ENCODE data around the gene MPP2.
"Not testable (repeated sequence)": the region's sequence is repeated elsewhere in the genome, so short reads cannot be mapped to it uniquely, and the experiment has no call there.

MPP2 gene

DNA sequence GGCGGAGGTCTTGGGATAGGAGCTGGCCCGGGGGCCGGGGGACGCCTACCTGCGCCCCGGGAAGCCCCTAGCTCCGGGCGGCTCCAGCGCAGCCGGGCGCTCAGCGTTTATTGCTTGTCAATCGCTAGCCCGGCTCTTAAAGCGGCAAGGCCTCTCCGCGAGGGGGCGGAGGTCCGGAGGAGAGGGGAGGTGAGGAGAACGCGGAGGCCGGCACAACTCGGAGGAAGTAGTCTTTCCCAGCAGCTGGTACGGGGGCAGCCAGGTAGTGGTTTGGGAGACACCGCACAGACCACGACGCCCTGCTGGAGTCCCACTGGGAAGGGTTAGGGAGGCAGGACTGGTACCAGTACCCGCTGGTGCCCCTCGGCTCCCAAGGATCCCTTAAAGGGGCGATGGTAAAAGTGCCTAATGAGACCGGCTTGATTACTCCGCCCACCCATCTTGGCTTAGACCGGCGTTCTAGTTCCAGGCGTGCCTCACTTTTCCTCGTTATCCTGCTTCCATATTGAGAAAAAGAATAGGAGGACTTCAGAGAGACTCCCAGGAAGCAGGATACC is at the start of gene MPP2:
Gene MPP2, minus strand, starts transcription at position 112 of the 557 bp plus-strand sequence. CDS start 3,076 bp downstream, outside the sequence.
- peak; percentile 75 for DNase-seq

GRCh38 chr17:43956222-43956621 is 48.9 kb upstream of the MPP2 start:
- DNase-seq = no peak

GRCh38 chr17:43953746-43954145 is 46.4 kb upstream of the MPP2 start, which contains the start of gene PYY:
PYY (minus strand) TSS chr17:43953940; CDS start chr17:43953483, 457 bp downstream.
- no peak for DNase-seq

- no peak for DNase-seq
Observed at GRCh38 chr17:43952724-43953666, 45.7 kb upstream of the MPP2 start.

- no peak for DNase-seq
Observed at GRCh38 chr17:43952351-43952723, 45.0 kb upstream of the MPP2 start.

DNA sequence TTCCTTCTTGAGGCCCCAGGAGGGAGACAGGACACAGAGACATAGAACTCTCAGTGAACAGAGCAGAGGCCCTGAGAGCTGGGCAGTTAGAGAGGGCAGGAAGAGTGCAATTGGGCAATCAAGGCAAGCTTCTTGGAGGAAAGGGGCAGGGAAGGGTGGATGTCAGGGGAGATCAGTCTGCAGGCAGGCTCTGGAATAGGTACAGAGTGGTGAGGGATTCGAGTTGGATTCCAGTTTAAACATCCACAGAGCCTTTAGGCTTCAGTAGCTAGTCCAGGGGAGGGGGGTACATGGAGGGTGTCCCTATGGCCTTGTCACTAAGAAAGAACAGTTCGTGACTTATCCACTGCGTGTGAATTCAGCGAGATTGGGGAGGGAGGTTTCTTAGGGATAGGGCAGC is 44.4 kb upstream of the MPP2 start:
- DNase-seq = no peak

DNA sequence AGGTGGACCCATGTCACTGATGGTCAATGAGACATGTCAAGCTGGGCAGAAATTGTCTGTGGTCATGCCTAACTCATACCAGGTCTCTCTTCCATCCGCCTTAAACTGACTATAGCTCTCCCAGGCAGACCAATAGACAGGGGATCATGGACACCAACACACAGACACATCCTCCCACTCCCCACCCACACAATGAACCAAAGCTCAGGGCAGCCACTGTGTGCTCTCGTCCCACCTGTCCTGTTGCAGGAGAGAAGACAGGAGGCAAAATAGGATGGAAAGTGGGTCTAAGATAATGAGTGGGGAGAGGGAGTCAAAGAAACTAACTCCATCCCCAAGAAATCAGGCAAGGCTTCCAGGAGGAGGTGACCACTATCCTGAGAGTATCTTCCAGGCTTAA is 43.2 kb upstream of the MPP2 start:
- DNase-seq = no peak

- no peak for DNase-seq
Observed at GRCh38 chr17:43949781-43950180, 42.4 kb upstream of the MPP2 start.

GRCh38 chr17:43946781-43947180 is 39.4 kb upstream of the MPP2 start:
- DNase-seq = no peak

GRCh38 chr17:43945074-43945829 is 37.9 kb upstream of the MPP2 start:
- DNase-seq = no peak

- no peak for DNase-seq
Observed at GRCh38 chr17:43942051-43942685, 34.8 kb upstream of the MPP2 start, which contains the start of gene PPY. PPY (minus strand) TSS chr17:43942476; CDS start chr17:43941654, 822 bp downstream.

DNA sequence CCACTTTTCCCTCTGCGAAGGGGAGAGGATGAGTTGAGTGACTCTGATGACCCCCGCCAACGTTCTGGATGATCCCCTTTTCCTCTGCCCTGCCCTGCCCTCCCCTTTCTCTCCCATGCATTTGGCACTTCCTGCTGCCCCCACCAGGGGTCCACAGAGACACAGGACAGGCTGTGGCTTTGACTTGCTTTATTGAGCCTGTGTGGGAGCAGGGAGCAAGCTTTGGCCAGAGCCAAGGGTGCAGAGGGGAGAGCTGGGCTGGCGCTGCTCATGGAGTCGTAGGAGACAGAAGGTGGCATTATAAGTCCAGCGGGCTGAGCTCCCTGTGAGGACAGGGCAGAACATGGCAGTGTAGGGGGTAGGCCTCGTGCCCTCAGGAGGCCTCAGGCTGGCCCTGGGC is 33.3 kb upstream of the MPP2 start:
- DNase-seq = peak; percentile 34

DNA sequence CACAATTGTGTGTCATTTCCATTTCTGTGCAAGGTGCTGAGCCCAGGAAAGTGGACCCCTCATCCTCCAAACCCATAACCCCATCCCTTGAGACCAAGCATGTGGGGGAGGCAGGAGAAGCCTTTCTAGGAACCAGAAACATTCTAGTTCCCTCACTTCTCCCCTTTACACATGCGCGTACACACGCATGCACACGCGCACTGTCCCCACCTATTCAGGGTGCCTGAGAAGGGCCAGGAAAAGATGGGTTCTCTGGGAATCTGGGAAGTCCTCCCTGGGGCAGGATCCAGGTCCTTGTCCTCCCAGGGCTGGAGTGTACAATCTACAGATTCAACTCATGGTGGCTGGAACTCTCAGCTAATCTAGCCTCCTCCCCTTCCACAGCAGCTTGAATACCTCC is 32.5 kb upstream of the MPP2 start:
- DNase-seq = no peak

GRCh38 chr17:43939452-43939851 is 32.1 kb upstream of the MPP2 start:
- DNase-seq = not testable (repeated sequence)

DNA sequence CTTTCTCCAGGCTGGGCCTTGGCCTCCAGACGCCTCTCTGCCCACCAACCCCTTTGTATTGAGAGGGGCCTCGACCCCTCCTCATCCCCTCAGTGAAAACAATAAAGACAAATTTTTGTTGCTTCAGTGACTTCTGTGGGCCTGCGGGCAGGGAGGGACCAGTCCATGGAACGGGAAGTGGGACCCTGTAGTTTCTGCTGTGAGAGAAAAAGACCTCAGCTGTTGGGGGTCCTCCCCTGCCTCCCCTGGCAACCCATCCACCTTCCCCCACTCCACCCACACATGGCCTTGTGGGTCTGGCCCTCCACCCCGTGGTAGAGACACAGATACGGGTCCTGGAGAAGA is 31.5 kb upstream of the MPP2 start:
- DNase-seq = no peak

GRCh38 chr17:43936434-43936833 is 29.1 kb upstream of the MPP2 start:
- DNase-seq = no peak

- DNase-seq = no peak
Observed at GRCh38 chr17:43935926-43936261, 28.6 kb upstream of the MPP2 start.

DNA sequence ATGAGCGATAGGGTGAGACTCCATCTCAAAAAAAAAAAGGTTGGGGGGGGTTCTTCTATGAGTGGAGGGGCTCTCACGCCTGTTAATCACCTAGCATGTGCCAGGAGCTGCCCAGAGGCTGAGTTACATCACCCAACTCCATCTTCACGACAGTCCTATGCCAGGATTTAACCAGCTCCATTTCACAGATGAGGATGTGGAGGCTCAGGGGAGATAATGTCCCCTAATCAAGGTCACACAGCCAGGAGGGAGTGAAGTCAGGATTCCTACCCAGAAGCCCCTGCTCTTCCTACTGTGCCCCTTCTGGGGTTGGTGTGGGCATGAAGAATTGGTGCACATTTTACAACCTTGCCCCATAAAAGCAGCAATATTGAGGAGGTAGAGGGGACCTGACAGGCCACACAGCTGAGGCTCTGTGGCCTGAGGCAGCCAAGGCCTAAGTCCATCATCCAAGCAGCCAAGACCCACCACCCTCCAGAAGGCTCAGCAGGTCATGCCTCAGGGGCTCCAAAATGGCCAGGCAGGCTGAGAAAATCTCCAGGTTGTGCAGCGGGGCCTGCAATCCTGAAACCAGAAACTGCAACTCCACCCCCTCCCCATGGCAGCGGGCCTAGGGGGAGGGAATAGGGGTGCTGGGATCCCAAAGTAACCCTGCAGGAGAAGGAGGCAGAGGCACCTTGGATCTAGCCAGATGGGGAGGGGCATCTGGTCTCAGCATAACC is 28.0 kb upstream of the MPP2 start:
- no peak for DNase-seq

- DNase-seq = no peak
Observed at GRCh38 chr17:43932923-43933322, 25.6 kb upstream of the MPP2 start.

GRCh38 chr17:43932357-43932756 is 25.0 kb upstream of the MPP2 start:
- no peak for DNase-seq

- DNase-seq = no peak
Observed at GRCh38 chr17:43931062-43931571, 23.8 kb upstream of the MPP2 start.

GRCh38 chr17:43928609-43929008 is 21.3 kb upstream of the MPP2 start:
- no peak for DNase-seq
